ENCODE data around the gene FILIP1L.

Gene FILIP1L

DNA sequence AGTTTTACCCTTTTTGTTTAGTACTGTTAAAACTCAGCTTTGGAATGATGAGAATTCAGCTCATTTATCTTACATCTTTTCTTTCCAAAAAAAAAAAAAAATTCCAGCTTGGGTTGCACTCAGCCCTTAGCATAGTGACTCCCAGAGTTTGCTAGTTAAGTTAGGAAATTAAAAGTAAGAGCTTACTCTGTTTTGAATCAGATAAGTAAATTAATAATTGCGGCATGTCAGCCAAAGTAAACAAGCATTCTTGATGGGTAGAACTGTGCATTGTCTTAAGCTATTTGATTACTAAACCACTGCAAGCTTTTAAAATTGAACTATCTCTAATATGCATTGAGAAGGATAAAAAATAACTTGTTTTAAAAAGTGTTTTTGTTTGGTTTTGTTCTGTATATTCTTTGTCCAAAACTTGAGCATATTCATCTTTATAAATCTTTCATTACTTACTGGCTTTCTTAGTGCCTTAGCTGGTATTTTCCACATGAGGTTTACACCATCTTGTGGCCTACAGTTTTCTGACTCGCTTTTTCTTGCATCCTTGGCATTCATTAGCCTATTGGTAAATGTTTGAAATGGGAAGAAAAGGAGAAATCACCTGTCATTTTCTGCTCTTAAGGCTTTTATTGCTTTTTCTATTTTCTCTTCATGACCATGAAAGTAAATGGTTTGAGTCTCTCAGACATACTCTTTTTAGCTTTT, 107.6 kb downstream of the FILIP1L start:
- TF ChIP-seq, protein P1, sequence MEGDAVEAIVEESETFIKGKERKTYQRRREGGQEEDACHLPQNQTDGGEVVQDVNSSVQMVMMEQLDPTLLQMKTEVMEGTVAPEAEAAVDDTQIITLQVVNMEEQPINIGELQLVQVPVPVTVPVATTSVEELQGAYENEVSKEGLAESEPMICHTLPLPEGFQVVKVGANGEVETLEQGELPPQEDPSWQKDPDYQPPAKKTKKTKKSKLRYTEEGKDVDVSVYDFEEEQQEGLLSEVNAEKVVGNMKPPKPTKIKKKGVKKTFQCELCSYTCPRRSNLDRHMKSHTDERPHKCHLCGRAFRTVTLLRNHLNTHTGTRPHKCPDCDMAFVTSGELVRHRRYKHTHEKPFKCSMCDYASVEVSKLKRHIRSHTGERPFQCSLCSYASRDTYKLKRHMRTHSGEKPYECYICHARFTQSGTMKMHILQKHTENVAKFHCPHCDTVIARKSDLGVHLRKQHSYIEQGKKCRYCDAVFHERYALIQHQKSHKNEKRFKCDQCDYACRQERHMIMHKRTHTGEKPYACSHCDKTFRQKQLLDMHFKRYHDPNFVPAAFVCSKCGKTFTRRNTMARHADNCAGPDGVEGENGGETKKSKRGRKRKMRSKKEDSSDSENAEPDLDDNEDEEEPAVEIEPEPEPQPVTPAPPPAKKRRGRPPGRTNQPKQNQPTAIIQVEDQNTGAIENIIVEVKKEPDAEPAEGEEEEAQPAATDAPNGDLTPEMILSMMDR (conservative IDR thresholded peaks at IDR 0.05), result no peak; the same call in none of the 2 replicates
- TF ChIP-seq ZFX (IDR thresholded peaks at IDR 0.05), result no peak
- H3K27ac ChIP-seq, result no peak overlapping the region

DNA sequence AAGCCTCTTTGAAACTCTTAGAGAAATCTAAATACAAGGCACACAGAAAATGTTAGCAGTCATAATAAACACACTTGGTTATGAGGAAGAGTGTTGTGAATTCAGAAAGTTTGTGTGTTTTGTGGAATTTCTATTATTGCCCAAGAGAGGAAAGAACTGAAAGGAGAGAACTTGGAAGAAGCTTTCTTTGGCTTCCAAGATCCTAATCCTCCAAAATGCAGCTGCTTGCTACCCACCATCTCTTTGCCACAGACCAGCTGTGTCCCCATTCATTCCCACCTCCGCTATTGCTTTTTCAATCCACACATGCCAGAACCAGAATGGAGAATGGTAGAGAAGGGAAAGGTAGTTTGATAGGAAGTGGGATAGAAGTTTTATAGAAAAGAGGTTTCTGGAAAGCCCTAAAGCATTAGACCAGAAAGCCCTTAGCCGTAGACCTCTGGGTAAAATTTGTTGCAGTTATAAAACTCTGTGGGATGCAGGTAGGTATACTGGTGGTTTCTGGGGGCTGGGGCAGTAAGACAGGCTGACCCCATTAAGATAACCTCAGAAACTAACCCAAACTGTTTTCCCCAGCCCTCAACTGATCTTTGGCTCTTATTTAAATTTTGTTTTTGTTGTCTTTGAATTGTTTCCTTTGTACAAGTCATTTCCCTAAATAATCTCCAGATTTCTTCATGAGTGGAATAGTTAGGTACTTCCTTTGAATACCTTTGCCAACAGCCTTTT, 108.5 kb downstream of the FILIP1L start:
- H3K27ac ChIP-seq, result no peak overlapping the region
- TF ChIP-seq, protein P1 (conservative IDR thresholded peaks at IDR 0.05), result no peak
- no peak for TF ChIP-seq ZFX (IDR thresholded peaks at IDR 0.05)

DNA sequence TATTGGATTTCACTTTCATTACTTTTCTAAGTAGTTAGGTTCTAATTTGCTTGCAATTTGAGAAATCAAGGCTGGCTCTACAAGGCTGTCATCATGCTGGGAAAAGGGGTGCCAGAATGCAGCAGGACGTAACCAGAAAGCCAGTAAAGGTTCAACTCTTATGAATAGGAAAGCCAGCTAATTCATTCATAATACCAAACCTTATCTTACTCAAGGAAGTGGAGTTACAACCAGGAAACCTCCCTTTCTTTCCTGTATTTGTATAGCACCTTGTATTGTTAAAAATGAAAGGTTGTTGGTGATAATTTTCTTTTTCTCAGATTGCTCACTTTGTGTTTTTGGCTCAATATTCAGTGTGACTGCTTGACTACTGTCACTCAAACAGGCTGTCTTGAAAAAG, 109.4 kb downstream of the FILIP1L start:
- no peak overlapping the region for H3K27ac ChIP-seq

DNA sequence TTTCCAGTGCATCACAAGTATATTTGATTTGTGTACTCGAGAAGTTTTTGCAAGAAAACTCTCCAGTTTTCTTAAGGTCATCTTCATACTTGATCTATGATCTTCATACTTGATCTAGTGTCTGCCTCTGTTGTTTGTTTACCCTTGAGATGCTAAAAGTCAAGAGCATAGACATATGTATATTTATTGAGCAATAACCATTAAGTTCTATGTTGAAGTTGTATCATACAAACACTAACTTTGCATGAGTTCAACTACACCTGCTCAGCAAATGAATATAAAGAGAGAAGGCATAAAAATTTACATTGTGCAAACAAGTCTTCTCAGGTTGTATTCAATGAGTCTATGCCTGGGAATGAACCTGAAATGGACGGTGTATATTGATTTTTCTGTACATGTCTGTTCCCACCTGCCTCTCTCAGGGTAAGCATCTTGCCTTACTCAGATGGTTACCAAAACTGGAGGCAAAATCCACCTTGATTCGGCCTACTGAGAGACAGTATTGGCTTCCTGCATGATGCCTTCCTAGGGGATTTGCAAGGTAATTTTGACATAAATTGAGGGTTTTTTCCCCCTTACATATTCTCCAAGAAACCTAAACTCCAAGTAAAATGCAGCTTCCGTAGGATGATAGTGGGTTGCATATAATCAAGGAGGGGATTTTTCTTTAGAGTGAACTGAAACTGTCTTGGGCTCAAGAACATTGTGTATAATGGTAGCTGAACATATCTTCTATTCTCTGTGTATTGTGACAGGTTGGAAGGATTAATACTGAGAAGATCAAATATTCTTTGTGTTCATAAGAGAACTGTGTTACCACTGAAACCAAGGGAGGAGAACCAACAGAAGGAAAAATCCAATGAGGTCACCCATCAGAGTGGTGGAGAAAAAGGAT, 110.4 kb downstream of the FILIP1L start:
- TF ChIP-seq, protein P1 (conservative IDR thresholded peaks at IDR 0.05), result no peak
- no peak for TF ChIP-seq ZFX (IDR thresholded peaks at IDR 0.05)
- H3K27ac ChIP-seq, result no peak overlapping the region

More for the DNA sequence above, 109.4 kb downstream of the FILIP1L start:
- TF ChIP-seq ZFX (IDR thresholded peaks at IDR 0.05), result no peak
- TF ChIP-seq, protein P1 (conservative IDR thresholded peaks at IDR 0.05), result no peak

DNA sequence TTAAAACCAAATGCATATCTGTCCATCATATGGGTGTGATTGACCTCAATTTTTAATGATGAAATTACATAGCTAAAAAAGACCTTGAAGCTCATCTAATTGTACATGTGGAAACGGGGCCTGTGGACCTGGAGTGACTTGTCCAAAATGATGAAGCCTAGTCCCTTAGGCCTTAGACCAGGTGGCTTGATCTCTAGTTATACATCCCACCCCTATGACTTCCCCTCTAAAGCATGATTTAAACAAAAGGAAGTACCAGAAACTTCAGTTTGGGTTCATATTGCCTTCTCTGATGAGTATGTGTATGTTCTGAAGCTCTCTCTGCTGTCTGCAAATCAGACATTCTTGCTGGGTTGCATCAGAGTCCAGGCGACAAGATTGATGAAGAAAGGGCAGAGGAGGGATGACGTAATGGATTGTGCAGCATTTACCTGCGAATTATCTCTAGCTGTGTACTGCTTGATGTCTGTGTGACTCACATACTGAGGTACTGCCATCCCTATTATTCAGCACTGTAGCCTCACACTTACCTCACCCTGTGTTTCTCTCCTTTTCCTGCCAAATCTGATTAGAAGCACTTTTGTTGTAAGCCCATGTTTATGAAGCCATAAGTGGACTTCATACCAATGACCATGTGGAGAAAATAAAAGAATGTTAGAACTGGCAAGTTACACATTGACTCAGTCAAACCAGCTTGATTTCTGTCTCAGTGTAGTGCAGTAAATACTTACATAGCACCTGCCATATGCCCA, 111.5 kb downstream of the FILIP1L start:
- no peak overlapping the region for H3K27ac ChIP-seq
- TF ChIP-seq ZFX (IDR thresholded peaks at IDR 0.05), result no peak
- TF ChIP-seq, protein P1 (conservative IDR thresholded peaks at IDR 0.05), result no peak

DNA sequence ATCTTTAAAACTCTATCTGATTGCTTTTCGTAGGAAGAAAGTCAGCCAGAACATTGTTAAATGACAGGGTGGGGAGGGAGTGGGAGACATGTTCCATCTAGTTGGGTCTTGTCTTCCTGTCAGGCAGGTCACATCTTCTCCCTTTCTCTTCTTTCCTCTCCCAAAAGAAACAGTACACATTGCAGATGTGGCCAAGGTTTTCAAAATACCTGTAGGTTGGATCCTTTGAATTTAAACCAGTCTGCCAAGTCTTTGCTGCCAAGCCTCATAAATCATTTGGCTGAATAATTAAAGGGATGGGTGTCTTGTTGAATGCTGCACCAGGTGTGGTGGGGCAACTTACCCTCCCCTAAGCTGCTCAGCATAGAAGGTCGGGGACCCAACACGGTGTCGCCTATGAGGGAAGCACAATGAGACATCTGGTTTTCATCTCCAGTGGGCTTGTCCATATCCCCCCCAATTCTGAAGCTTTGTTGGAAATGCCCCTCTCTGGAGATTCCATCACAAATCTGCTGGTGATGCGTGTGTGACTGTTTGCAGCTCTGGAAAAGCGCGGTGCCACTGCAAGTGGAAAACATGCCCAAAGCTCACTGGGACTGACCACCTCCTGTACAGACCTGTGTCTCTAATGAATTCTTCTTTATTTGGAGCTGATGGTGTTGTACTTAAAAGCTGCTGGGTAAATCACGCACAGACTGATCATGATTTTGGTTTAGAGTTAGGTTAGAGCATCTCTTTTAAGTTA, 112.6 kb downstream of the FILIP1L start:
- no peak overlapping the region for H3K27ac ChIP-seq
- TF ChIP-seq, protein P1 (conservative IDR thresholded peaks at IDR 0.05), result no peak
- no peak for TF ChIP-seq ZFX (IDR thresholded peaks at IDR 0.05)
